Lower lobe of right lung (tissue), 2 donors: Measurements from ENCODE around the gene TMCO4. TPM values are rescaled to one million over a fixed set of nuclear protein-coding genes. Genes with fewer than 3 reads are reported as not detected.

Source experiments
- ATAC-seq, 2 donors: fragments of 200-7000 bp; cut with Tn5 transposase; one replicate each; pipeline ENCODE4 v1.9.1; 2020 to 2022; ENCODE audit warnings: mild to moderate bottlenecking in 2 of 2, moderate library complexity in 2 of 2
- DNase-seq: peaks from one replicate; pipeline ENCODE4 v3.0.0-alpha.2; 2020
- H3K27ac ChIP-seq: fragments of 200-600 bp; one replicate; pipeline ENCODE4 v1.8.0; 2022
- H3K27me3 ChIP-seq: fragments of 200-600 bp; one replicate; pipeline ENCODE4 v1.8.0; 2022; ENCODE audit warnings: low read depth
- H3K36me3 ChIP-seq: fragments of 200-600 bp; one replicate; pipeline ENCODE4 v1.8.0; 2022; ENCODE audit warnings: mild to moderate bottlenecking
- H3K4me1 ChIP-seq: fragments of 200-600 bp; one replicate; pipeline ENCODE4 v1.8.0; 2022
- H3K4me3 ChIP-seq: fragments of 200-600 bp; one replicate; pipeline ENCODE4 v1.8.0; 2022; ENCODE audit warnings: mild to moderate bottlenecking
- H3K9me3 ChIP-seq: fragments of 200-600 bp; one replicate; pipeline ENCODE4 v1.8.0; 2022
- intact Hi-C: fragments of 100-400 bp; cut with DNase I; formaldehyde crosslinking; loops from one replicate; pipeline ENCODE4 v1.11.0; 2022
- total RNA-seq: library from RNA; stranded (reverse); fragmentation: NEBNext Ultra II Directional; extraction: Animal tissue kit (Norgen Biotek cat#: 25700); gene quantifications from one replicate; pipeline ENCODE4 v1.2.1, GENCODE V29; 2021
- TF ChIP-seq, protein P1 (sequence below): fragments of 200-600 bp; IDR thresholded peaks from one replicate; pipeline ENCODE4 v1.8.0; 2022; ENCODE audit warnings: antibody characterized with exemption, mild to moderate bottlenecking
- donor health status: DM: no; HTN: yes; CAD: no; lungs with severe emphysema.

TMCO4 gene
- total RNA-seq, 1 donor from 2014 or later, result 26.3 TPM

DNA sequence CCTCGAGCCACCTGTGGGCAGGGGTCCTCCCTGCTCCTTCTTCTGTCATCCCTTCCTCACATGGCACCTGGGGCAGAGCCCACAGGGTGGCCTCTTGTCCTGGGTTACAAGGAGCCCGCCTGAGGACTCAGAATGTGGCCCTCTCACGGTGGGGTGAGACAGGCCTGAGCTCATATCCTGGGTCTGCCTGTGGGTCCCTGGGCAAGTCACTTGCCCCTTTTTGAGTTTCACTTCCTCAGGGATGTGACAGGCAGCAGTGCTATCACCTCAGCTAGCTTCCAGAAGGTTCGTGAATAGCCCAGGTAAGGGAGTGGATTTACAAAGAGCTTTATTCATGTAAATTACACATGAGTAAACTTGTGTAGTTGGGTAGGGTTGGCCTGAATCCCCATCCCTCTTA lies 101.5 kb downstream of the TMCO4 start:
- H3K27me3 ChIP-seq, result no peaks in the 10 kb centered on the region
- H3K27ac ChIP-seq, result no peak overlapping the region
- DNase-seq (no peak), ATAC-seq (no peak)
- peaks cover 44% of the 10 kb centered on the region for H3K36me3 ChIP-seq
- H3K4me1 ChIP-seq, result no peaks in the 10 kb centered on the region
- H3K4me3 ChIP-seq, result no peak overlapping the region
- TF ChIP-seq, protein P1, sequence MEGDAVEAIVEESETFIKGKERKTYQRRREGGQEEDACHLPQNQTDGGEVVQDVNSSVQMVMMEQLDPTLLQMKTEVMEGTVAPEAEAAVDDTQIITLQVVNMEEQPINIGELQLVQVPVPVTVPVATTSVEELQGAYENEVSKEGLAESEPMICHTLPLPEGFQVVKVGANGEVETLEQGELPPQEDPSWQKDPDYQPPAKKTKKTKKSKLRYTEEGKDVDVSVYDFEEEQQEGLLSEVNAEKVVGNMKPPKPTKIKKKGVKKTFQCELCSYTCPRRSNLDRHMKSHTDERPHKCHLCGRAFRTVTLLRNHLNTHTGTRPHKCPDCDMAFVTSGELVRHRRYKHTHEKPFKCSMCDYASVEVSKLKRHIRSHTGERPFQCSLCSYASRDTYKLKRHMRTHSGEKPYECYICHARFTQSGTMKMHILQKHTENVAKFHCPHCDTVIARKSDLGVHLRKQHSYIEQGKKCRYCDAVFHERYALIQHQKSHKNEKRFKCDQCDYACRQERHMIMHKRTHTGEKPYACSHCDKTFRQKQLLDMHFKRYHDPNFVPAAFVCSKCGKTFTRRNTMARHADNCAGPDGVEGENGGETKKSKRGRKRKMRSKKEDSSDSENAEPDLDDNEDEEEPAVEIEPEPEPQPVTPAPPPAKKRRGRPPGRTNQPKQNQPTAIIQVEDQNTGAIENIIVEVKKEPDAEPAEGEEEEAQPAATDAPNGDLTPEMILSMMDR, result no peak
- H3K9me3 ChIP-seq, result no peaks in the 10 kb centered on the region
- intact Hi-C loops, result no loop called here

DNA sequence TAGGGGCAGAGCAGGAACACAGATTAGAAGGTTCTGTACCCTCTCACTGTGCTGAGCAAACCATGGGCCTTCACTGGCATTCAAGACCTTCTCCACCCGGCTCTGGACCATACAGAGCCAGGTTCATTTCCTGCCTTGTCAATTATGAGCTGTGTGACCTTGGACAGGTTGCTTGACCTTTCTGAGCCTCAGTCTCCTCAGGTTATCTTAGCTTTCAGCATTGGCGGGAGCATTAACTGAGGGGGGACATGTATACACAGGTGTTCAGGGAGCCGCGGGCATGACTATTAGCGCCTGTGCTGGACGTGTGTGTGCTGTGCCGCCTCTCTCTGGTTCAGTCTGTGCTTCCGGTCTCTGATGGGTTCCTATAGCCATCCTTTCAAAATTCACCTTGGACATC lies 102.9 kb downstream of the TMCO4 start:
- TF ChIP-seq, protein P1, result no peak
- H3K9me3 ChIP-seq, result no peaks in the 10 kb centered on the region
- peaks cover 46% of the 10 kb centered on the region for H3K36me3 ChIP-seq

GRCh38 chr1:19695772-19696171 lies 103.9 kb downstream of the TMCO4 start:
- Histone ChIP-seq H3K4me1 (no peaks in the 10 kb centered on the region), H3K27ac (no peak overlapping the region), H3K9me3 (no peaks in the 10 kb centered on the region), H3K27me3 (no peaks in the 10 kb centered on the region), H3K36me3 (peaks cover 44% of the 10 kb centered on the region), H3K4me3 (no peak overlapping the region)
- intact Hi-C loops, result no loop called here
- DNase-seq, result no peak
- no peak for ATAC-seq
- TF ChIP-seq, protein P1, result no peak

More for the DNA sequence above, 102.9 kb downstream of the TMCO4 start:
- no peaks in the 10 kb centered on the region for H3K27me3 ChIP-seq
- DNase-seq (no peak), ATAC-seq (no peak)
- intact Hi-C loops, result no loop called here
- no peak overlapping the region for H3K4me3 ChIP-seq
- no peaks in the 10 kb centered on the region for H3K4me1 ChIP-seq
- H3K27ac ChIP-seq, result no peak overlapping the region

DNA sequence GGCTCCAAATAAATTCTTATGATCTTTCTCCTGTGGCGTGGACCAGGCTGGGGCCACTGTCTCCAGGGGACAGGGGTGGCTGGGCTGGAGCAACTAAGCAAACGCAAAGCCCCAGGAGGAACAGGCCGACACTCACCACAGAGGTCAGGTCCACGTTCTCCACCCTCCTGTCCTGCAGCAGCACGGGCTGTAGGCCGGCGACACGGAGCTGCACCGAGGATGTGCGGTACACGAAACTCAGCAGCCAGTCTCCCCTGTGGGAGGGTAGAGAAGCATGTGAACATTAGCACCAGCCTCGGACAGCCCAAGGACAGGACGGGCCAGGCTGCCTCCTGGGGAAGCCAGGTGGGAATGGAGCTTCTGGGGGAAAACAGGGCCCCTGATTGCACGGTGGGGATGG lies 105.4 kb downstream of the TMCO4 start:
- H3K36me3 ChIP-seq, result peaks cover 37% of the 10 kb centered on the region
- no peaks in the 10 kb centered on the region for H3K4me1 ChIP-seq
- H3K27me3 ChIP-seq, result no peaks in the 10 kb centered on the region
- TF ChIP-seq, protein P1, result no peak
- intact Hi-C loops, result no loop called here
- no peaks in the 10 kb centered on the region for H3K9me3 ChIP-seq
- no peak overlapping the region for H3K27ac ChIP-seq
- ATAC-seq, result no peak
- H3K4me3 ChIP-seq, result no peak overlapping the region
- no peak for DNase-seq

DNA sequence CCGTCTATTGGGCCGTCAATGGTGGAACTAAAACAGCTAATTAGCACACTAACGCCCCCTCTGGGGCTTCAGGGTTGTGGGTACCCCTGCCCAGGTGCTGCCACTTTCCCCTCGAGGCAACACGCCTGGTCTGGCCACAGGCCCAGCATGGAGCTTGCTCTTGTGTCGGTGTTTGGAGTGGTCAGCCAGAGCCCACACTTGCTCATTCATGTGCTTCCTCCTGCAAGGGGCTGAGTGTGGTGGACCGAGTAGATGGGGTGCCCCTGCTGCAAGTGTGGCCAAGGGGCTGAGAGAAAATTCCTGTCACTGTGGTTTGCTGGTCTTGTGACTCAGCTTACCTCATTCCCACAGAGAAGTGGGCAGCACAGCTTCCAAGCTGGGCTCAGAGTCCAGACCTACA lies 109.4 kb downstream of the TMCO4 start:
- Histone ChIP-seq H3K9me3 (no peaks in the 10 kb centered on the region), H3K4me3 (no peak overlapping the region), H3K36me3 (peaks cover 48% of the 10 kb centered on the region), H3K27ac (no peak overlapping the region), H3K27me3 (no peaks in the 10 kb centered on the region), H3K4me1 (no peaks in the 10 kb centered on the region)
- ATAC-seq (no peak), DNase-seq (no peak)
- TF ChIP-seq, protein P1, result no peak
- intact Hi-C loops, result no loop called here

DNA sequence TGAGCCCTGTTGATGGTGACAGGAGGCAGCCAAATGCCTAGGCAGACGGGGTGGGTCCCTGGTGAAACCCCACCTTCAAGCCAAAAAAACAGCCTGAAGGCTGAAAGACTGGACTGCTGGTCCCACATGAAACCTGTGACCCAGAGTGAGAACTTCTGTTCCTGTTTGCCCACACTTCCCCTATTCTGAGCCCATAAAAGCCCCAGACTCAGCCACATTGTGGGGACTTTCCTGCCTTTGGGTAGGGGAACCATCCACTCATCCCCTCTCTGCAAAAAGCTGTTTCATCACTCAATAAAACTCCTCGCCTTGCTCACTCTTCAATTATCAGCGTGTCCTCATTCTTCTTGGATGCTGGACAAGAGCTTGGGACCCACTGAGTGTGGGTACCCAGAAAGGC lies 109.9 kb downstream of the TMCO4 start:
- H3K9me3 ChIP-seq, result no peaks in the 10 kb centered on the region
- H3K36me3 ChIP-seq, result peaks cover 43% of the 10 kb centered on the region
- TF ChIP-seq, protein P1, result no peak
- H3K4me3 ChIP-seq, result no peak overlapping the region
- no peak for ATAC-seq
- DNase-seq, result no peak
- no peaks in the 10 kb centered on the region for H3K4me1 ChIP-seq
- no peak overlapping the region for H3K27ac ChIP-seq
- intact Hi-C loops, result no loop called here
- no peaks in the 10 kb centered on the region for H3K27me3 ChIP-seq
